ENCODE results near the gene MED27.

GRCh38 chr9:131892162-131892707, 187.4 kb downstream of the MED27 start:
- TF ChIP-seq, protein P1, sequence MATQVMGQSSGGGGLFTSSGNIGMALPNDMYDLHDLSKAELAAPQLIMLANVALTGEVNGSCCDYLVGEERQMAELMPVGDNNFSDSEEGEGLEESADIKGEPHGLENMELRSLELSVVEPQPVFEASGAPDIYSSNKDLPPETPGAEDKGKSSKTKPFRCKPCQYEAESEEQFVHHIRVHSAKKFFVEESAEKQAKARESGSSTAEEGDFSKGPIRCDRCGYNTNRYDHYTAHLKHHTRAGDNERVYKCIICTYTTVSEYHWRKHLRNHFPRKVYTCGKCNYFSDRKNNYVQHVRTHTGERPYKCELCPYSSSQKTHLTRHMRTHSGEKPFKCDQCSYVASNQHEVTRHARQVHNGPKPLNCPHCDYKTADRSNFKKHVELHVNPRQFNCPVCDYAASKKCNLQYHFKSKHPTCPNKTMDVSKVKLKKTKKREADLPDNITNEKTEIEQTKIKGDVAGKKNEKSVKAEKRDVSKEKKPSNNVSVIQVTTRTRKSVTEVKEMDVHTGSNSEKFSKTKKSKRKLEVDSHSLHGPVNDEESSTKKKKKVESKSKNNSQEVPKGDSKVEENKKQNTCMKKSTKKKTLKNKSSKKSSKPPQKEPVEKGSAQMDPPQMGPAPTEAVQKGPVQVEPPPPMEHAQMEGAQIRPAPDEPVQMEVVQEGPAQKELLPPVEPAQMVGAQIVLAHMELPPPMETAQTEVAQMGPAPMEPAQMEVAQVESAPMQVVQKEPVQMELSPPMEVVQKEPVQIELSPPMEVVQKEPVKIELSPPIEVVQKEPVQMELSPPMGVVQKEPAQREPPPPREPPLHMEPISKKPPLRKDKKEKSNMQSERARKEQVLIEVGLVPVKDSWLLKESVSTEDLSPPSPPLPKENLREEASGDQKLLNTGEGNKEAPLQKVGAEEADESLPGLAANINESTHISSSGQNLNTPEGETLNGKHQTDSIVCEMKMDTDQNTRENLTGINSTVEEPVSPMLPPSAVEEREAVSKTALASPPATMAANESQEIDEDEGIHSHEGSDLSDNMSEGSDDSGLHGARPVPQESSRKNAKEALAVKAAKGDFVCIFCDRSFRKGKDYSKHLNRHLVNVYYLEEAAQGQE (tag by site-specific recombination; IDR thresholded peaks at IDR 0.05) = no peak
- TF ChIP-seq BCL11B (tag by site-specific recombination; IDR thresholded peaks at IDR 0.05; ENCODE audit: low read depth) (no peak), ZNF792 (tag by site-specific recombination; IDR thresholded peaks at IDR 0.05) (no peak)

All from HEK293 (cell line).